HG02885 (cell line): Measurements from ENCODE around the gene SORBS2.

Source experiments
- ATAC-seq: cut with Tn5 transposase; IDR thresholded peaks from one replicate; pipeline ENCODE4 v1.9.1; 2021; ENCODE audit warnings: mild to moderate bottlenecking; ENCODE audit not compliant: unreplicated experiment, poor library complexity

SORBS2 gene

DNA sequence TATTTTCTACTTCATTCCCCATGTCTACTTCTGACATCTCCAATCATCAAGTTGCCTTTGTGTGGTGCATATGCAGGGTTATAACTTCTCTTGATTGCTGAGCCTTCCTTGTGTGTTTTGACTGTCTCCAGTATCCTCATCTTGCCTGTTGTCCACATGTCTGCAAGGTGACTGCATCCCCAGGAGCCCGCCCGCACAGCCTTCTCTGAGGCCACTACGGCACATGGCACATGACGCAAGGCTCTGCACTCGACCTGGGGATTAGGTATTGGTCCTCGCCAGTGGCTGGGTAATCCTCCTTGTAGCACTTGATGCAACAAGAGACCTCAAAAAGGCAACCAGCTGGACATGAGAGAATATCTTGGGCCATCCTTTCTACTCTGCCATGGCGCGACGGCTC lies 122.6 kb downstream of the SORBS2 start:
- no peak for ATAC-seq

DNA sequence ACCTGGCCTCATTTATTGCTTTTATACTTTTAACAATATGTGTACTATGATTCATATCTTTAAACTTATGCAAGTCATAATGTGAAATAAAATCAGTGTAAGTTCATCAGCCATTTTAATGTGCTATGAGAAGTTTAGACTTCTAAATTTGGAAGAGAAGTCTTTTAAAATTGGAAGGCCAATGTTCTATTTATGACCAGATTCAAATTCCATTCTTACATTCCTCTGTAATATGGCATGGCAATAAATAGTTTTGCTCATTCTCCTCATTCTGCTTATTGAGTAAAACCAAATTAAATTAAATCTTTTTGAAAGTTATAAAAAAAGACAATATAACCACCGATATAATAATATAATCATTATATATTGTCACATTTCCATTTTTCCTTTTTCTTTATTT lies 126.2 kb downstream of the SORBS2 start:
- no peak for ATAC-seq

GRCh38 chr4:185683896-185684295 lies 128.1 kb downstream of the SORBS2 start:
- ATAC-seq, result no peak

DNA sequence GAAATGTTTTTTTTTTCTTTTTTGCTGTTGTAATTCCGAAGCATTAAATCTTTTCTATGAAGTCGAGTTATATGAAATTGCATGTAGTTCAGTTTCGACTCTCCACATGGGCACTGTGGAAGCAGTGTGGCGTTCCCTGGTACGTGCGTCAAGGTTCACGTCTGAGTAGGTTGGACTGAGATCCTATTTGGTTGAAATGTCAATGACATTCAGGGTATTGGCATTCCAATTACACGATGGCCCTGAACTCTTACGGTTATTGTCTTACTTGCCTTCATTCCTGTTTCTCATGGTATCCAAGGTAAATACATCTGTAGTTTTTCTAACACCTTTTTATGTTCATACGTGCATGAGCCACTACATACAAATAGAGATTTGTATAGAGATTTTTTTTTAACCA lies 128.8 kb downstream of the SORBS2 start:
- ATAC-seq, result no peak

- ATAC-seq, result no peak
These were observed 129.8 kb downstream of the SORBS2 start for GRCh38 chr4:185682236-185682635.

DNA sequence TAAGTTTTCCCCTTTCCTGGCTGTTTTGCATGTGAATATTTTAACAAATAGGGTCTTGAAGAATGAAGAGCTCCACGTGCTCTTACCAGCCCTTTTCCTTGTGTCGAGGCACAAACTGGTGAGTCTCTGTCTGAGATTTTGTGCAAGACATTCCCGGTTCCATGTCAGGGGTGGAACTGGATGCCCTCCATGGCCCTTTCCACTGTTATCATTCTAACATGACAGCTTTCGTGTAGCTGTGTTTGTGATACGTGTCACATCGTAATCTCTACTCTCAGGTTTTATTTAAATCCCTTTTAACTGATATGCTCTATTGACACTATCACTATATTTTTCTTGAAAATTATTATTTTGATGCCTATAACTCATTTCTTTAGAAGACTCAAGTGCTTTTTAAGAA lies 130.4 kb downstream of the SORBS2 start:
- ATAC-seq, result no peak

- ATAC-seq, result no peak
These were observed 131.4 kb downstream of the SORBS2 start for GRCh38 chr4:185680617-185681016.

DNA sequence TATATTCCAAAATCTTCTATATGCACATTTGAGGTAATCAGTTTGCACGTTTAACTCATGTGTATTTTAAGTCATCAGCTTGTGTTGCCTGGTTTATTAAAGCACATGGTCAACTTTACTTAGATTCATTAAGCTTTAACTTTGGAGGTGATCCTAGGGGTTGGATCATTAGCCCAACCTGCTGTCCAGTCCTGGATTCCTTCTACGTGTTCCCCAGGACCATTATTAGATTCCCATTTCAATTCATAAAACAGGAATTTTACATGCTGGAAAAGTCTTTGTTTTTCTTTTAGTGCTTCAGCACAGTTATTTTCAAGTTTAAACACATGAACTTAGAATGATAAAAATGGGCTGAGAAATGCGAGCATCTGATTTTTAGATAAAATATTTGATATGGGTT lies 132.5 kb downstream of the SORBS2 start:
- no peak for ATAC-seq

DNA sequence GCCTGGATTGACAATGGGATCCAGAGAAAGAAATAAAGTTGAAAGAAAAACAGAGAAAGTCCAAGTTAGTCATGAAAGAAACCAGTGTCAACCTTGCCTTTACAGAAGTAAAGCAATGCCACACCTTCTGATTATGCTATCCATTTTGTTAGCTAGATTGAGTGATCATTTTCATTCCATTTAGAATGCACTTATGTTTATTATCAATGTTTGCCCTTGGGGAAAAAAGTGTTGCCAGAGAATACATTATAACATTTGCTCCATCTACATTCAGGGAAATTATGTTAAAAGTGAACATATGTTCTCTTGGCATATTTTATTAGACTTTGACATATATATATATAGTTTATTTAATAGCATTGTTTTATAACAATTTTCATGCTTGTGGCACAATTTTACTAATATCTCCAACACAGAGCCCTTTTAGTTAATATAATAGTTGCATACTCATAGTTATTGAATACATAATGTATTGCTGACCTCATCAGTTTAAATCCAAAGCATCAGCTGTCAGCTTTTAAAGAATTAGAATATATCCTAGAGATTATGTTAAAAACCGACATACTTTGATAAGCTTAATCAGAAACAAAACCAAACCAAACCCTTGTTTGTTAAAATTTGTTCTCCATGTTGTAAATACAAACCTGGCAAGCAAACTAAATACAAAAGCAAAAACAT lies 134.2 kb downstream of the SORBS2 start:
- ATAC-seq, result no peak

GRCh38 chr4:185672618-185673017 lies 139.4 kb downstream of the SORBS2 start:
- ATAC-seq, result no peak

DNA sequence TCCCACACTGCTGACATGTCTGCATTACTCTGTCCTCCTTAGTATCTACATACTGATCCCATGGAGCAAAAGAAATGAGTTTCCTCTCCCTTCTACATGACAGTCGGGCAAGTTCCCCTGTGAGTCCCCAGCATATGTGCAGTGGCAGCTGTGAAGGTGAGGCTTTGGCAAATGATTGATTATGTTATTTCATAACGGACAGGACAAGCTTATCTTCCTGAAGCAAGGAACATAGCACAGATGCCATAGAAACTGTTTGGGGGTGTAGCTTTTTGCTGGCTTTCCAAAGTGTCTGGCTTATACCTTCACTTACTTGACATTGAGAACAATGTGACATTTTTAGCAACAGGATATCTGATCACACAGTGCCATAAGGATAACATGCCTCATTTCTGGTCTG lies 139.8 kb downstream of the SORBS2 start:
- no peak for ATAC-seq

DNA sequence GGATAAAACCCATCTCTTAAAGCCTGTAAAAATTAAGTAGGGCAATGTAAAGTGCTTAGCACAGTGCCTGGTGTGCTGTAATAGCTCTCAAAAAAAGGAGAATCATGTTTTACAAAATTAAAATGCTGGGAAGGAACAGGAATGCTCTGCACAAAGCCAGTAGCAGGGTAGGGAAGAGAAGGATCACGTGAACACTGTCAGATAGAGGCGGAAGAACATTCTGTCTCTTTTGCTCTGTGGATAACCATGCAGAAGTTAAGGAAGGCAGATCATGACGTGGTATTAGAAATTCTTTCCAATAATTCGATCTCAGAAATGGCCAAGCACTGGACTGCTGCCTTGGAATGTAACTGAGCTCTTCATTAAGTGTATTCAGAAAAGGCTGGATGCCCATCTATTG lies 140.5 kb downstream of the SORBS2 start:
- no peak for ATAC-seq

GRCh38 chr4:185671066-185671465 lies 140.9 kb downstream of the SORBS2 start:
- ATAC-seq, result no peak

DNA sequence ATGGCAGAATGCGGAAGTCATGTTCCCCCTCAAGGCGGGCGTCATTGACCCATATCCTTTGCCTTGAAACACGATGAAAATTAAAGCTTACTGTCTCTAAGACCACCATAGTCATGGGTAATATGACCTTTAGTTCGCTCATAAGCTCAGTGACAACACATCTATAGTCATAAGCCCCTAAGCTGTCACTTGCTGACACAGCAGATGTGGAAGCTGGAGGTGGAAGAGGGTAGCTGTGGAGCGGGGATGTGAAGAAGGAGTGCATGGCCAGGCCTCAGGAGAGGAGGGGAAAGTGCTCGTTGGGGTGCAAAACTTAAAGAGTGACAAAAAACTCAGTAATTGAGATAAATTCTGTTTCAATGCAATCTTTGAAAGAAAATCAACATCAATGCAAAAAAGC lies 142.7 kb downstream of the SORBS2 start:
- ATAC-seq, result no peak

DNA sequence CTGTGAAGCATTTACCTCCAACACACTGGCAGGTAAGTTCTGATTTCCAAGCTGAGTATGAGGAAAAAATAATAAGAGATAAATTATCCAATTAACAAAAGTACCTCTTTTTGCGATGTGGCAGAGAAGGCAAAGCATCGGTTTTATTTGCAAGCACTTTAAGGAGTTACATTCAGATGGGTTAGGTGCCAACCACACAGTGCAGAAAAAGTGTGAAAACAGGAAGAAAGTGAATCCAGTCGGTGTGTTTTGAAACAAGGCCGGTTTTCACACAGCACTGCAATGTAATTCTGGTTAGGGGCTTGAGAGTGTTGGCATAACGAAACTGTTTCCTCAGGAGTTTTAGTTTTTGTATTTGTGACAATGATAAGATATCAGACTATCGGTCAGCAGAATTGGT lies 145.8 kb downstream of the SORBS2 start:
- ATAC-seq, result no peak

- no peak for ATAC-seq
These were observed 146.3 kb downstream of the SORBS2 start for GRCh38 chr4:185665655-185666054.

DNA sequence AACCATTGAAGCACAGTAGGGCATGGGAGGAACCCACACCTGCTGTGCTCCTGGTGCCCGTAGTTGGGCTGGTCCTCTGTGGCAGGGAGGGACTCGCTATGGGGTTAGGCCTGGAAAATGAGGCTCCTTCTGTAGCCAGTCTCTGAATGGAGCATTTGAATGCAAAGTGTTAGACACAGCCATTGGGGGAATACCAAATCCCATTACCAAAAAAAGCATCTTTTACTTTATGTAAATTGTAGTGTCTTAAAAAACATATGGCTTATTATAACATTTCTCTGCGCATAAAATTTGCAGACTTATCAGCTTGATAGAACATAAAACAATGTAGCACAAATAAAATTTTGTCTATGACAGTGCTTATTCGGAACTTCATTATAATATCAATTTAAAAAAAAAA lies 147.5 kb downstream of the SORBS2 start:
- no peak for ATAC-seq

DNA sequence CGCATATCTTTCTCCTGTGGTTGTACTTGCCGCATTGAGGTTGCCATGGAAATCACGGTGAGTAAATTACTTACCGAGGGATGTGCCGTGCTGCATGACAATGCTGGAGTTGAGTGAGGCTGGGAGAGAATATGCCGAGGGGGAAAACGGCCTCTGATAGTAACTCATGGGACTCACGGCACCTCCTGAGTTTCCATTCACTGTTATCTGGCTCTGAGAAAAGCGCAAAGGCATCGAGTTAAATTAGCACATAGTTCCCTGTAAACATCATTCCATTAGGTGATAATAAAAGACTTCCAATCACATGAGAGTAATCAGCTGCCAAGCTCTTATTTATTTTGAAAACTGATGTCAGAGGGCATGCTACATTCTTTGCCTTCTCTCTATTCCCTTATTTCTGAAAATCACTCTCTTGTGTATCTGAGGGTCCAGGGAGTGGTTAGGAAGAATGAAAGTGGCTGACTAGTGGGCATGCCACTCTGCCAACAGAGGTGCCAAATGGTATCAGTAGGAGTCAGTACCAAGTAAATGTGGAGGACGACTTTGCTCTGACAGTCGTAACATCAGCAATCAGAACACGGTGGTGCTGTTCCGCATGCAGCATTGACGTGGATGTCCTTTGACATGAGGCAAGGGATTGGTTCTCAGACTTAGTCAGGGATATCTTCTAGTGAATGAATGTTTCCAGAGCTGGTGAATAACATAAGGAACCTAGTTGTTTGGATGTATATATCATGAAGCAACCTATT lies 149.8 kb downstream of the SORBS2 start:
- no peak for ATAC-seq

DNA sequence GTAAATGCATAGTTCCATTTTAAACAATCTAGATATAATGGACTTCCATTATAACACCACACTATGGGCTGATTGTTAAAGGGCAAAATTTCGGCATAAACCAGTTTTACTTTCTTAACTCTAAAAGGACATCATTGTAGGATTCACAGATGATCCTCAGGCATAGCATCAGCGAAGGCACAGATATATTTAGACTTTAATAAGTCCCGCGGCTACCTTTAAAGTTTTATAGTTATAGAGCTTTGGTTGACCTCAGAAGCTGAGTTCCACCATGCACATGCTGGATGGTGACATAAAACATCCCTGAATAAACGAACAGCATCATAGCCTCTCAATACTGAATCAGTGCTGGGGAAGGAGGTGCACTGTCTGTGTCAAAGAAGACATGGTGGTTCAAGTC lies 151.7 kb downstream of the SORBS2 start:
- no peak for ATAC-seq

- ATAC-seq, result no peak
These were observed 154.3 kb downstream of the SORBS2 start for GRCh38 chr4:185657699-185658098.

- no peak for ATAC-seq
These were observed 154.8 kb downstream of the SORBS2 start for GRCh38 chr4:185657183-185657582.

GRCh38 chr4:185656467-185656931 lies 155.5 kb downstream of the SORBS2 start:
- no peak for ATAC-seq
